D341Med (cell line): Measurements from ENCODE around the gene TMIGD3.

Source experiments
- DNase-seq: peaks from one replicate; pipeline ENCODE4 v3.0.0; 2012; ENCODE audit warnings: low spot score

TMIGD3 gene

DNA sequence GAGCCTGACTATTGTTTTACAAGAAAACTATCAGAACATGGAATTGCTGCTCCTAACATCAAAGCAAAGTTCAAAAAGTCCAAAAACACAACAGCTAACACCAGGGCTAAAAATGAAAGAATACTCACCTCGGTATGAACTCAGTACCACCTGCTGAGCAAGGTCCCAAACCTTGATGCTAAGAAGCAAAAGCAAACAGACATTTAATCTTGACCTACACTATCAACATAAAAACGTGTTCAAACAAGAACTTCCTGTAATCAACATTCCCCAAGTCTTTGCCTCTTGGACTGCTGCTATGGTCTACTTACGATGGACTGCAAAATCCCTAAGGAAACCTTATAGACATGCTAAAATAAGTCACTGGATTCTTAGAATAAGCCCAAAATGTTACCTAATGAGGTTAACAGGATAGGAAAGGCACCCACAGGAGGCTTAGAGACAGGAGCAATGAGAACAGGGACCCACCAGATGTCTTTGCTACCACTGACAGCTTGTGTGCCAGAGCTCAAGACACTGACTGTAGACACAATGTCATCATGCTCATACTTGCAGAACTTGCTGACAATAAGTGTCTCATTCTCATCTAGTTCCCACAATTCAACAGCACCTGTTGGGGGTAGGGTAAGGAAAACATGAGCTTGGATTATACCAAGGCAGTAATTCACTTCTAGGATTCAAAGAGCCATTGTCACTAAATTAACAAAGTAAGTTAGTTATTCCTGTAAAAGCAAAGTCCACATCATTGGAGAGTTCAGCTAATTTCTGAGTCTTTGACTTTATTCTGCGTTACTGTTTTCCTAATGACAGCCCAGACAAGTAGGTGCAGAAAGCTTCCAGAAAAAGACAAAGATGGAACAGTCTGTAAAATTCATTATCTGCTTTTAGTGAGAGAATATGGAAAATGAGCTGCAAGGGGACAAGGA, 56.2 kb downstream of the TMIGD3 start:
- DNase-seq: no peak

DNA sequence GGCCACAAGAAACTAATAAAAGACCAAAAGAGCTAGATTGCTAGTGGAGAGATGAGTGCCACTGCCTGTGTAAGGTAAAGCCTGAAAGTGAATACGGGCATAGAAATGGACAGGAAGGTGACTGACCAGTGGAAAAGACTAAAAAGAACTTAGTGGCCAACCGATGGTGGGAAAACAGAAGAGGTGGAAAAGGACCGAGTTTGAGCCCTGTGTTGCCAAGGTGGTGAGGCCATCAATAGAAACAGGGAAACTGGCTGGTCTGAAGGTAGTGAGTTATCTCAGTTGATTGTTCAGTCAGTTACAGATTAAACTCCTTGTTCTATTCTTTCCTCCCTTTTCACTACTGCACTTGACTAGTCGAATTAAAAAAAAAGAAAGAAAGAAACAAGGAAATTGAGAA, 56.9 kb downstream of the TMIGD3 start:
- DNase-seq: no peak

GRCh38 chr1:111444031-111444430, 59.4 kb downstream of the TMIGD3 start:
- no peak for DNase-seq

DNA sequence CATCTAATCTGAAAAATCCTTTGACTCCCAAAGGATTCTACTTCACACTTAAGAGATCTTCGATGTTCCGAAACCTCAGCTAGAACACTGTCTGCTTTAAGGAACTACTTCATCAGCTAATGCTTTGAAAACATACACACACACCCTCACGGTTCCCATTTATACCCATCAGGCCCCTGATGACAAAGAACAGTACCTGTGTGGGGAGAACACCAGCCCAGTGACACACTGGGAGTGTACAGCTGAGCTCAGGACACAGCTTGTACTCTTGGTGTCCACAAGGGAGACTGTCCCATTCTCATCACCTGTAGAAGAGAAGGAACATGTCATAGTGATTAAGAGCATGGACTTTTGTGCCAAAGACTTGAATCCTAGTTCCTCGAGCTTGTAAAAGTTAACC, 61.0 kb downstream of the TMIGD3 start:
- DNase-seq: no peak

- DNase-seq: peak; percentile 58
Measured at GRCh38 chr1:111441573-111442192, 61.8 kb downstream of the TMIGD3 start.

DNA sequence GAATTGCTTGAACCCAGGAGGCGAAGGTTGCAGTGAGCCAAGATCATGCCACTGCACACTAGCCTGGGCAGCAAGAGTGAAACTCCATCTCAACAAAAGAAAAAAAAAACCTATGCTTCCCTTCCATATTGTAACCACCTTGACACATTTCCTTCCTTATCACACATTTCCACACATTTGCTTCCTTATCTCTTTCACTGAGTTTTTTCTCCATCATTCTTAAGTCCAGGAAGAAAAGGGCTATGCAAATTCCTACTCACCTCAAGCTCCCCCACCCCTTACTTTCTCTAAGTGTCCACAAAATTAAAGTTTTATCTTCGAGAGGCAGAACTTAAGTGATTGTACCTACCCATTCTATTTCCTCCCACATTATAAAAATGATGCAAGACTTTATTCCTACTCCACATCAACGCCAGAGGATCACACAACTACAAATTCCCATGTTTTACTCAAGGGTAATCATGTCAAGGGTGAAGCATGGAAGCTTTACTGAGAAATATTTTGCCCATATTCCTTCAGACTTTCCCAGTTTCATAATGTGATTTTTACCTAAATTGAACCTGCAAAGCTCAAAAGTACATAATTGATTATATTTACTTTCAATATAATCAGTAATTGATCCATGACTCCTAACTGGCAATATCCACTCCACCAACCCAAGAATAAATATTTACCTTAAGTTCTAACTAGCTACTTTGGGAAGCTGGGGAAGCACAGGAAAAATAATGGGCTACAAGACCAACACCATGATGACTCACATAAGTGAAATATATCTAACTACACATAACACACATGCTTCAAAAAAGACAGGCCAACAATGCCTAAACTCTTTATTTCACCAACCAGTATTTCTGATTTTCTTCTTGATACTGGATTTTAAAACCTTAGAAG, 63.7 kb downstream of the TMIGD3 start:
- no peak for DNase-seq

DNA sequence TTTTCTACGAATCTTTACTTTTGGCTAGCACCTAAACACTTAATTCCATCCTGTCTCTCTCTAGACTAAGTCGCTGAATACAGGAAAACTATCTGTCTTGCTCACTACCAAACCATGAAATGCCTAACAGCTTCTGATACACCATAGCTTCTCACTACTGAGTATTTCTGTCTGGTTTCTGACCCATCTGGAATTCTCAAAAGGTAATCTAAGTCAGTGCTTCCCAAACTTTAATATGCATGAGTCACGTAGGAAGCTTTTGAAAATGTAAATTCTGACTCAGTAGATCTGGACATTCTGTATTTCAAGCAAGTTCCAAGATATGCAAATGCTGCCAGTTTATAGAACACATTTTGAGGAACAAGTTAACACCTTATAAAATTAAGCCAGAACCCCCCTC, 66.7 kb downstream of the TMIGD3 start:
- DNase-seq: no peak
